Muscle of back (tissue), 13 donors: ENCODE measurements around the gene EOGT. TPM values are rescaled to one million over a fixed set of nuclear protein-coding genes. Genes with fewer than 3 reads are reported as not detected.
A peak's percentile ranks its signal among the peaks of the same experiment; 100 is the strongest.

ENCODE experiments used
- DNase-seq, 3 donors: peaks; one replicate each; pipeline versions ENCODE4 v3.0.0 to v3.0.0-alpha.2; 2013
- long read RNA-seq, 9 donors: transcript quantifications; one replicate each; lab custom pipeline, GENCODE V29; 2026
- polyA plus RNA-seq, 10 donors: library from polyadenylated mRNA; unstranded; fragments of 120-200 nt; gene quantifications; one replicate each; pipeline ENCODE4 v1.2.1, GENCODE V29; 2013; ENCODE audit not compliant: insufficient read length in 10 of 10

The EOGT gene
- polyA plus RNA-seq = 10 to 100 TPM; 12.9 to 26.6 (median 19.9) TPM
- long read RNA-seq, donor 1, transcript EOGT-210 (1 exons, 1,931 nt) = major isoform, 8 of 8 reads
- long read RNA-seq, donor 1, partial matches to known transcripts = 0 of 8 reads
- long read RNA-seq, donor 1, other reads (novel, unspliced or antisense) = 0 of 8 reads
- long read RNA-seq, donor 2, partial matches to known transcripts = 0 of 2 reads
- long read RNA-seq, donor 2, other reads (novel, unspliced or antisense) = 0 of 2 reads
- long read RNA-seq, donor 3 = 0 reads
- long read RNA-seq, donor 4, partial matches to known transcripts = 0 of 4 reads
- long read RNA-seq, donor 4, other reads (novel, unspliced or antisense) = 0 of 4 reads
- long read RNA-seq, donor 5, transcript EOGT-210 (1 exons, 1,931 nt) = major isoform, 6 of 6 reads
- long read RNA-seq, donor 5, partial matches to known transcripts = 0 of 6 reads
- long read RNA-seq, donor 5, other reads (novel, unspliced or antisense) = 0 of 6 reads
- long read RNA-seq, donor 6, transcript EOGT-210 (1 exons, 1,931 nt) = major isoform, 11 of 11 reads
- long read RNA-seq, donor 6, partial matches to known transcripts = 0 of 11 reads
- long read RNA-seq, donor 6, other reads (novel, unspliced or antisense) = 0 of 11 reads
- long read RNA-seq, donor 7, transcript EOGT-210 (1 exons, 1,931 nt) = major isoform, 15 of 15 reads
- long read RNA-seq, donor 7, partial matches to known transcripts = 0 of 15 reads
- long read RNA-seq, donor 7, other reads (novel, unspliced or antisense) = 0 of 15 reads
- long read RNA-seq, donor 8, partial matches to known transcripts = 0 of 2 reads
- long read RNA-seq, donor 8, other reads (novel, unspliced or antisense) = 0 of 2 reads
- long read RNA-seq, donor 9 = 0 reads

DNA sequence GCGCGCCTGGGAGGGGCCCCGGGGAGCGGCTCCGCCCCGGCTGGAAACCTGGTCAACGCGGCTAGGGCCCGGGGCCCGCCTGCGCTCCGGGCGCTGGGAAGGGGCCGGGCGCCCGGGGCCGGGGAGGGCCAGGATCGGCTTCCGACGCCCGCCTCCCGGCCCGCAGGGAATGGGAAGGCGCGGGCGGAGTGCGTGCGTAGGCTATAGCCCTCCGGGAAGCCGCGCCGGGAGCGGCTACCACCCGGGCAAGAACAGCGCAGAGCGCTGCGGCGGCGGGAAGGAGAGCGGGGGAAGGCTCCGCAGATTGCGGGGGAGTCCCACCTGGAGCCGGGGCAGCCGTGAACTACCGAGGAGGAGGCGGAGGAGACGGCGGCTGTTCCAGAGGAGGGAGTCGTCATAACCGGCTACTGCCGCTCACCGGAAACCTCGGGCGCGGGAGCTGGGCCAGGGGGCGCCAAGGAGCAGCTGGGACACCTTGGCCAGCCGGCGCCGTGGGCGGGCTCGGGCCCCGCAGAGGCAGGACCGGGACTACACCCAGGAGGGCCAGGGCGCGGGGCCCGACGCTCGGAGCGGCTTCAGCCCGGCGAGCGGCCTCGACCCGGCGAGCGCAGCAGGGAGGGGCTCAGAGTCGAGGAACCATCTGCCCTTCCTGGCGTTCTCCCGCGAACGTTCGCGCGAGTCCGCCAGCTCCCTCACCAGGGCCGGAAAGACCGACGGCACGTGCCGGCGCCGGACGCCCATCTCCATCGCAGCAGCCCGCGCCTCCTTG is at the start of gene EOGT:
Gene EOGT, minus strand, starts transcription at position 432 of the 769 bp plus-strand sequence. CDS start 3,838 bp downstream, outside the sequence.
- DNase-seq = peak; percentile 81 to 94 (median 85)

DNA sequence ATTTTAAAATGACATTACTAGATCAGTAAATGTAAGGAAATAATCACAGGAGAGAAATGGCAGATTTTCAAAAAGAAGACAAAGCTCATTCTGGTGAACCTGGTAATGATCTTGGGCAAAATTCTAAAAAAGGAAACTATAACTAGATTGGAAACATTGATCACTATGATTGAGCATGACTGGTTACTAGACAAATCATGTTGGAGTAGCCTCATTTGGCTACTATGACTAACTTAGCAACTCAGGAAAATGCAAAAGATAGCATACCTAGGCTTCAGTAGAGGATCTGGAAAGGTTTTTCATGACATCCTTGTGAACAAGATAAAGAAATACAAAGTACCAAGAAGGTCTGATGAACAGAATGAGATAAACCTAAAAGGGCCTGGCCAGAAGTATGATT is 46.2 kb upstream of the EOGT start:
- no peak for DNase-seq

DNA sequence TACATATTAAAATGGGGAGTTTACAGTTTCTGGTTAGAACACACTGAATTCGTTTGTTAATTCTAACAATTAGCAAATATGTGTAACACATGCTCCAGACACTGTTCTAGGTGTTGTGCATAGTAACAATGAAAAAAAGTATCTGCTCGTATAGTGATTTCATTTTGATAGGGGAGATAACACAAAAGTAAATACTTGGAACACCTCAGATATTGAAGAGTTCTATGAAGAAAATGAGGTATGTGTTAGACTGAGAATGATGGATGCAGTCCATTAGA is 45.4 kb upstream of the EOGT start:
- DNase-seq = no peak

DNA sequence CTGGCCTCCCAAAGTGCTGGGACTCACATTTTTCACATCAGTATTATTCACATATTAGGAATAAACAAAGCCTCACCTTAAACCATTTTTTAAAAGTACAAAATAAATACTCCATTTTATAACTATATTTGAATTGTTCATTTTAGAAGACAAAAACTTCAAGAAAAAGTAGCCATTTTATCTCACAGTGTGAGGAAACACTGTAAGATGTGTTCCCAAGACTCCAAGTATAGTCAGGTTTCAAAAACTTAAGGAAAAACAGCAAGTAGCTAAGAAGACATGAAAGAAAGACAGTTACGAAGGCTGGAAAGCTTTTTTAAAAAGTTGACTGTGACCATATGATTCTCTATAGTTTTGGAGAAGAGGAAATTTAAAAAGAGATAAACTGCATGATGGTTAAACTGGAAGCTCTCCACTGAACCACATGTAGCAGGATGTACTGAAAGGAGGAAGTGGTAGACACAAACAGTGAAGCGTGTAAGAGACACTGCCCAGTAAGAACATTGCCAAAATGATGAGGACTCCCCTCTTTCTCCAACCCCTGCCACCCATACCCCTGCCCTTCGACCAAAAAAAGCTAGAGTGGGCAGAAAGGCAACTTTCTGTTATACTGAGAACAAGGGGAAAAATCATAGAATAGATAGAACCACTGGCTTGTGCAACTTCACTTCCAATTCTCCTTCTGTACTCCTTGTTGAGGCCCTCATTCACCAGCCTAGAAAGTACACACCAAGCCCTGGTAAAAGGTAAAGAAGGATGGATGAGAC is 44.9 kb upstream of the EOGT start:
- no peak for DNase-seq

DNA sequence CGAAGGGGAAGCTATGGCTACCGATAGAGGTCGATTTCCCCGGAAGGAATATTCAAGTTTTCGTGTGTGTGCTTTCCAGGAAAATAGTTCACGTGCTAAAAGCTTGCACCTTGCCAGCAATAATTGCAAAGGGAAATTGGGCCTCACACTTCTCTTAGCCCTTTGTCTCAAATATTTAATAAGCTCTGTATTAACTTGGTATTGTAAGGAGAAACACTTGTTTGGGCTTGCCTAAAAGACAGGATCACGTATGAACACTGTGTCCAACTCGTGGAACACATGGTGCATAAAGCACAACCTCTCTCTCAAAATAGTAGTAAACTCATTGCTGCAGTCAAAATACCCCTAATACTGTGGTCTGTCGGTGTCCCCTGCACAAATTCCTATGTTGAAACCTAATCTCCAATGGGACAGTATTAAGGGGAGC is 39.0 kb upstream of the EOGT start:
- DNase-seq = no peak

DNA sequence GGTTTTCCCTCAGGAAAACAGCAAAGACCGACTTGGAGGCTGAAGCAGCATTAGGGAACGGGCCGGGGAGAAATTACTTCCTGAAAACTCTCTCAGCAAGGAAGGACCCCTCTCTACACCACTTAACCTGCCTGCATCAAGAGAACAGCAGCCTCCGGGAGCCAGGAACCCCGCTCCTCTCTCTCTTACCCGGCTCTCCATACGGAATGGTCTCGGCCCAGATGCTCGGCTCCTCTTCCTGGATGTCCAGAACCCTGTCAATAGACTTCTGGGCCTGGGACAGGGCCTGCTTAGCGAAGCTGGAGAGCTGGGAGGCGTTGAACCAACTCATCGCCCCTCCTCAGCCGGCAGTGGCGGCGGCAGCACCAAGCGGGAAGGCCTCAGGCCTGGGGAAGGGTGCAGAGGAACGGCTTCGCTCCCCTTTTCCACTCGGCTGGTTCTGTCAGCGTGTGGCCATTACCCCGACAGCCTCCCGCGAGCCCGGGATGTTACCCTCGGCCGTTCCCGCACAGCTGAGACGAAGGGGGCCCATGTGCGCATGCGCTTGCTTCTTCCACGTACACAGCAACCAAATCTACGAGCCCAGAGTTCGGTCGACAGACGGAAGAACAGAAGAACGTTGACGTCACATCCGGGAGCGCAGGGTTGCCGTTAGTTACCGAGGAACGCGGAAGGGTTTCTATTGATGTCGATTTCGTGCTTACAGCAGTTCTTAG is 38.4 kb upstream of the EOGT start, which contains the start of gene TMF1:
Gene TMF1, minus strand, starts transcription at position 578 of the 716 bp plus-strand sequence. Its CDS starts 247 bp downstream, at position 331.
- DNase-seq = peak; percentile 99 to 100 (median 99)

DNA sequence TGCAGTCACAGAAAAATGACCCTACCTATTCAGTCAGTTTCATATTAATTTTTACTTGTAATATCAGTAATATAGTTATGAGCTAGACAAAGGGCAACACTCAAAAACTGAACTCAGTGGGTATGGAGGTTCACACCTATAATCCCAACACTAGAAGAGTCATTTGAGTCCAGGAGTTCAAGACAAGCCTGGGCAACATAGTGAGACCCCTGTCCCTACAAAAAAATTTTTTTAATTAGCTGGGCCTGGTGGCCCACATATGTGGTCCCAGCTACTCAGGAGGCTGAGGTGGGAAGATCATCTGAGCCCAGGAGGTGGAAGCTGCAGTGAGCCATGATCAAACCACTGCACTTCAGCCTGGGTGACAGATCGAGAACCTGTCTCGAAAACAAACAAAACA is 35.5 kb upstream of the EOGT start:
- no peak for DNase-seq

DNA sequence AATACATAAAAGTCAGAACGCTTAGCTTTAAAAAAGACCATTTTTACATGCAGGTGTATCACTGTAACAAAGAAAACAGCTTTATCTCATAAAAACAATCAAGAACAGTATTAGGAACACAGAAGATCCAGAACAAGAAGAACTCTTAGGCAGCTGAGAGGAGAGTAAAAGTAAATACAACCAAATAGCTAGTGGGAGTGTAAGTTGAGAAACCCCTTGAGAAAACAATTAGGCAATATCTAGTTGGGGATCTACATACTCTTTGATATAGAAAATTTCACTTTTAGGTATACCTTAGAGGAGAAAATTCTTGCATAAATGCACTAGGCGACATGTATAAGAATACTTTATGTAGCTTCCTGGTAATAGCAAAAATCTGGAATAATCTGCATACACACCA is 31.1 kb upstream of the EOGT start:
- DNase-seq = no peak

DNA sequence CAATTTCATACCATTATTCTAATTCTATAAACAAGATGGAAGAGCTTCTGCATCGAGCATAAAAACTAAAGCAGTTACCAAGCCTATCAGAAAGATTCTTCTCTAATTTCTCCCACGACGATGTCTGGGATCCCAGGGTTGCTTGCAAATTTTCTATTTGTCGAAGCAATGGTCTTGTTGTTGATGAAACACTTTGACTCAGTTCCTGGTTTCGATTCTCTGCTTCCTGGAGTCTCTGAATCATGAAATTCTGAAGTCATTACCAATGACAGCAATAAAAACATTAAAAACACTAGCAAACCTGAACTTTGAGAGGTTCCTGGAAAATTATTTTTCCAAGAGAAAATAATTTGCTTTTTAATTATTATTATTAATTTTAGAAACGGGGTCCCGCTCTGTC is 20.0 kb upstream of the EOGT start:
- peak in 1 of 3 donors; percentile 64 for DNase-seq

DNA sequence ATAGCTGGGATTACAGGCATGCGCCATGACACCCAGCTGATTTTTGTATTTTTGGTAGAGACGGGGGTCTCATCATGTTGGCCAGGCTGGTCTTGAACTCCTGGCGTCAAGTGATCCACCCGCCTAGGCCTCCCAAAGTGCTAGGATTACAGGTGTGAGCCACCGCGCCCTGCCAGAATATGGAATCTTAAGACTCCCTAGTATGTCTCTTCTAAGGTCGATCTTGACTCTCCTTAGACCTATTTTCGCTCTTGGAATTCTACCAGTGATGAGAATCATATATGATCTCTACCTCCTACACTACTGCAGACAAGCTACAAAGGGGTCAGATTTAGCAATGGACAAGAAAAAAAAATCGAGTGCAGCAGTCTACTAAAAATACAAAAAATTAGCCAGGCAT is 19.3 kb upstream of the EOGT start:
- DNase-seq = no peak

DNA sequence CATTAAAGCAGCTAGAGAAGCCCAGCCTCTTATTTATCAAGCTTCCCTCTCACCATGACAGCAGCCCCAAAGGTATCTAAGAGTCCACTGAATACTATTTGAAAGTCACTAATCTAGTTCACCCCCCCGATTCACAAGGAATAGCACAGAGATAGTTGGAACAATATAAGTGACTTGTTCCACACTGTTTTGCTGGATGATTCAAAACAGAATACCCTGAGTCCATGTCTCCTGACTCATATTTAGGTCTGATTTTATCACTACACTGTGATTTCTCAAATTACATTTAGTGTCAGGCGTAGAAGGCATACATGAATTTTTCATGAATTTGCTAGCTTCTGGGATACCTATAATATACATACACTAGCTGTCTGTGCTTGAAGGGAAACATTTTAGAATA is 18.7 kb upstream of the EOGT start:
- peak in 1 of 3 donors; percentile 37 for DNase-seq

DNA sequence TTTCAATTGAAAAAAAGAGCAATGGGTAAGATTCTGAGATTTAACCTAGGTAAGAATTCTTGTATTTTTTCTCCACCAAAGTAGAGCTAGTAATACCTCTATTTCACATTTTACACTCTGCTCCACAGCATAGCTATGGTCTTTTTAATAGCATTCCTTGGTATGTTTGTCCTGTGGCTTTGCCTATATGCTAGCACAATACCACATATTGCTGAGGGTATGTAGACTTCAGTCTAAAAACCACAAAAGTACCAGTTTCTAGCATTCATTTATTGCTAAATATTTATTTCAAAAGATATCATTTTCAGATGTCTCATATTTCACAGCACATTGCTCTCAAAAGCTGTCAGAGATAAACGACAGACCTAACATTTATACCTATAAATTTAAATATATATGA is 18.2 kb upstream of the EOGT start:
- DNase-seq = no peak

DNA sequence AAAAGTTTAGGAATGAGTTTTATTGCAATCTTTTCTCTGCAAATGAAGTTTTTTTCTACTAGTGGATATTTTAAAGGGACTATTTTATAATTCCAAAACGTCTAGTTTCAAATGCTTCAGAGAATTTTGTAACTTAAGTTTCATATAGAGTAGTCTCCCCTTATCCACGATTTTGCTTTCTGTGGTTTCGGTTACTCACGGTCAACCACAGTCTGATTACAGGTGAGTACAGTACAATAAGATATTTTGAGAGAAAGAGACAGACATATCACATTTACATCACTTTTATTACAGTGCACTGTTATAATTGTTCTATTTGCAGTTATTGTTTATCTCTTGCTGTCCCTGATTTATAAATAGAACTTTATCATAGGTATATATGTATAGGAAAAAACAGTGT is 7.4 kb upstream of the EOGT start:
- no peak for DNase-seq

DNA sequence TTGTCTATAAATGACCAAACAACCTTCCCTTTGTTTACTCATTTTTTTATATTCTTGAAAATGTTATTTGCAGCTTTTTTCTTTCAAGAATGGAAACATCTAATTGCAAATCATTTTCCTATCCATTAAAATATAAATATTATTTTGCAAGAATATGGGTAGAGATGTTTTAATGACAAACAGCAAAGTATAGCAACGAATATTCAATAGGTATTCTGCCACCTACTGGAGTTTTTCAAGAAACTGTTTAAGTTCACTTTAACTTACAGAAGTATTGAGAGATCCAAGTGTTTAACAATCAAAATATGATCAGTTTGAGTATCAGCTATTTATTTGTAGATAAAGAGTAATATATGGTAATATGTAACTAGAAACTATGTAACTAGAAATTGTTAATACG is 6.9 kb upstream of the EOGT start:
- DNase-seq = no peak

DNA sequence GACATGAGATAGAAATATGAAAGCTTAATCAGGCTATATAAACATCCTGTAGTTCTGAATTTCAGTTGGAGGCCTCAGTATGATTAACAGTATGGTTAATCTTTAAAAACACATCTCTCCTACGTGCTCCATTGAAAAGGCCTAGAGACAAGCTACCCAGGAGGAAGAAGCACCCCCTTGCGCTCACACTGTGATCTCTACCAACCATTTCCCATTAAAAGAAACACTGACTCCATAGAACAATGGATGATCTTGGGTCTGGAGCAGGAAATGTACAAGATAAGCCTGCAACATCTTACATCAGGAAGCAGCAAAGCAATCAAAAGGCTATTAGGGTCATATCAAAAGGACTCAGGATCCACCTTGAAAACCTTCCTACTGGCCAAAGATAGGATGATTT is 3.4 kb upstream of the EOGT start:
- DNase-seq = no peak

DNA sequence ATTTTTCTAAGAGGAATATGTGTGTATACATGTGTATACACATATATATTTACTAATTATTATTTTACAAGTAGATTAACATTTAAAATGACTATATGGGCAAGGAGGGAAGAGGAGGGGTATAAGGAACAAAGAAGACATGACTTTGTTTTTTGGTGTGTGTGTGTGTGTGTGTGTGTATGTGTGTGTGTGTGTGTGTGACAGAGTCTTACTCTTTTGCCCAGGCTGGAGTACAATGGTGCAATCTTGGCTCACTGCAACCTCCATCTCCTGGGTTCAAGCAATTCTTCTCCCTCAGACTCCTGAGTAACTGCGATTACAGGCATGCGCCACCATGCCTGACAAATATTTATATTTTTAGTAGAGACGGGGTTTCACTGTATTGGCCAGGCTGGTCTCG is 2.6 kb upstream of the EOGT start:
- DNase-seq = no peak

DNA sequence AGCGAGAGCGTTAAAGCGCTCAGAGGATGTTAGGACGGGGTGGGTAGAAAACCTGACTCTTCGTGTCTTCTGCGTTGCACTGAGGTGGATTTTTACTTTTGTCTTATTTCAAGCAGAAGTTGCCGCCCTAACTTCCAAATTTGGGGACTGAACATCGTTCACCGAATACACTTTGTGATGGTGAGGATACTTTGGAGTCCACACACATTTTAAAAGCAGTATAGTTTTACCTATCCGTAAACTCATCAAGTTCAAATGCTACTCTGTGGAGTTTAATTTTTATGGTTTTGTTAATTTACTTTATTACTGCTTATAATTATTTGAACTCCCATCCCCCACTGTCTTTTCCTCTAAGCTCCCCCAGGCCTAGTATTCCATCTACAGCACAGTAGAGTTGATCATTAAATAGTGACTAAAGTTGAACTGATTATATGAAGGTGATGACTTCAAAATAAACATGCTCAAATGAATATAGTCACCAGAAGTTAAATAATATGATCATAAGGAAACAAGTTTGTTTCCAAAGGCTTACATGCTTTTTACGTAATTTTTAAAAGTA is 617 bp upstream of the EOGT start:
- DNase-seq = no peak

DNA sequence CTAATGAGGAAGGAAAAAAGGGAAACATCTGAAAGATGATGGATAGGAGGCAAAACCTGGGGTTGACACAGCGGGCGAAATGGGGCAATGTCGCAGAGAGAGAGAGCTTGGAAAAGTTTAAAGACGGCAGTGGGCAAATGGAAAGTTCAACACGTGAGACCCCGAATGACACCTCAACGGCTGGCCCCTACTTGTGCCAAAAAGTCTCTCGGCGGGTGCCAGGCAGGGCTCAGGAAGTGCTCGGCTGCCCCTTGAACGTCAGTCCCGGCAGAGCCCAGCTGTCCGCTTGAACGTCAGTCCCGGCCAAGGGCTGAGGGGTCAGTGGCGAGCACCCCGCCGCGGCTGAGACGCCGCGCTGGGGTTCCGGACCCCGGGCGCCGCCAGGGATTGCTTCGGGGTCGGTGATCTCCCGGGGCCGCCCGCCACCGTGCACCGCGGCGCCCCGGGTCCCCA is 658 bp downstream of the EOGT start:
- DNase-seq = peak; percentile 34 to 81 (median 67)

DNA sequence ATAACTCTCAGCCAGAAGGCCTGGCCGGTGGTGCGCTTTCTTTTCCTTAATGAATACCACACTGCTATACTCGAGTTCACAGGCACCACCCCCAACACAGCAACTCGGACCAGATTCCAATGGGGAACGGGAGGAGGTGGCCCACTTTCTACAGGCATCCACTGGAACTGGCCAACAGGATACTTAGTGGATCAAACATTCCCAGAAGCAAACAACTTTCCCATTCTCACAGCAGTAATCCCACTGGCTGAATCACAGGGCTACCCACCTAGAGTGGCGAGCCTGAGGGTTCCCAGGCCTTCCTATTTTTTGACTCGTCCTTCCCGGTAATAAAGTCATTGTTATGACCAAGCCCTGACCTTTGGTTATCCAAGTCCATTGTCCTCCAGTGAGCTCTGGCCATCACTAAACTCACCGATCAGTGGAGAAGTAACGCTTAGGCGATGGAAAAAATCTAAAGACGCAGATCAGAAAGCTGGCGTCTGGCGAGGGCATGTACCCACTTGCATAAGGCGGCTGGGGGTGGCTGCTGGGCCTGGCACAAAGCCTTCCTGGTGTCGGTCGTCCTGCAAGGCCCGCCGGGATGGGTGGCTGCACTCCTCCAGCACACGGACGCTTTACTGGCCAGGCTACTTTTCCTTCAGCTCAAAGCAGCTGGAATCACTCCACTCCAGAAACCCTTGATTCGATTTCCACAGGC is 1.2 kb downstream of the EOGT start:
- peak in 2 of 3 donors; percentile 36 to 69 for DNase-seq
